Fibroblast of lung (primary cell): ENCODE results near the gene VWA3B. TPM values are rescaled to one million over a fixed set of nuclear protein-coding genes. Genes with fewer than 3 reads are reported as not detected.

Experiments
- DNase-seq, 2 donors: peaks; one replicate each; pipeline versions ENCODE4 v3.0.0 to v3.0.0-alpha.2; 2010; ENCODE audit warnings: low read depth in 2 of 2
- H2AFZ ChIP-seq: 2 replicates; pipeline ENCODE4 v1.5.1; 2012; ENCODE audit warnings: low read length, control low read depth, inconsistent platforms
- H3K27ac ChIP-seq: 2 replicates; pipeline ENCODE4 v1.5.1; 2011; ENCODE audit warnings: low read length, control low read depth; ENCODE audit not compliant: insufficient read depth
- H3K27me3 ChIP-seq: 2 replicates; pipeline ENCODE4 v1.5.1; 2011; ENCODE audit warnings: mild to moderate bottlenecking, low read length; ENCODE audit not compliant: control insufficient read depth, insufficient read depth
- H3K36me3 ChIP-seq: 2 replicates; pipeline ENCODE4 v1.5.1; 2011; ENCODE audit warnings: low read length; ENCODE audit not compliant: control insufficient read depth, insufficient read depth
- H3K4me1 ChIP-seq: 2 replicates; pipeline ENCODE4 v1.5.1; 2011; ENCODE audit warnings: low read length; ENCODE audit not compliant: control insufficient read depth, insufficient read depth; ENCODE audit errors: extremely low read depth
- H3K4me2 ChIP-seq: 2 replicates; pipeline ENCODE4 v1.5.1; 2011; ENCODE audit warnings: low read length, control low read depth; ENCODE audit not compliant: insufficient read depth; ENCODE audit errors: extremely low read depth
- H3K4me3 ChIP-seq, 4 experiments: fragments of 200-600 bp in 1 of 4; sonication (generic) in 1 of 4; replicated peaks in 1 of 4; 2 replicates each; pipeline ENCODE4 v1.5.1; 2011 to 2016; ENCODE audit warnings: low read length in 4 of 4, low read depth in 3 of 4, mild to moderate bottlenecking in 3 of 4, control low read depth in 2 of 4, inconsistent platforms in 1 of 4, mixed read lengths in 1 of 4; ENCODE audit not compliant: insufficient read depth in 1 of 4; ENCODE audit errors: control extremely low read depth in 1 of 4
- H3K79me2 ChIP-seq: 2 replicates; pipeline ENCODE4 v1.5.1; 2012; ENCODE audit warnings: mild to moderate bottlenecking, low read length, inconsistent platforms; ENCODE audit not compliant: control insufficient read depth, insufficient read depth
- H3K9ac ChIP-seq: 2 replicates; pipeline ENCODE4 v1.5.1; 2011; ENCODE audit warnings: mild to moderate bottlenecking, low read length, control low read depth; ENCODE audit not compliant: insufficient read depth
- H3K9me3 ChIP-seq: 2 replicates; pipeline ENCODE4 v1.5.1; 2012; ENCODE audit warnings: low read depth, low read length; ENCODE audit not compliant: control insufficient read depth, insufficient read depth
- H4K20me1 ChIP-seq: 2 replicates; pipeline ENCODE4 v1.5.1; 2011; ENCODE audit warnings: low read length; ENCODE audit not compliant: control insufficient read depth, insufficient read depth; ENCODE audit errors: extremely low read depth
- EZH2 ChIP-seq: IDR thresholded peaks from 2 replicates; pipeline ENCODE4 v1.5.1; 2012; ENCODE audit warnings: low read length, control low read depth, mild to moderate bottlenecking; ENCODE audit errors: missing control alignments
- polyA plus RNA-seq, 2 donors: library from polyadenylated mRNA; depleted of rRNA in 1 of 2; stranded (reverse) in 1 of 2; unstranded in 1 of 2; fragments of >200 nt; gene quantifications; 2 replicates each; pipeline ENCODE4 v1.2.1, GENCODE V29; 2011 to 2012; ENCODE audit warnings: missing spikeins in 1 of 2
- total RNA-seq: library from RNA; depleted of rRNA; stranded (reverse); fragments of >200 nt; gene quantifications from 2 replicates; pipeline ENCODE4 v1.2.1, GENCODE V29; 2014
- TF ChIP-seq, protein P1 (sequence below), 2 donors: IDR thresholded peaks in 1 of 2; conservative IDR thresholded peaks in 1 of 2; 1 replicate in 1 of 2; 2 replicates in 1 of 2; pipeline ENCODE4 v1.5.1; 2011 to 2012; ENCODE audit warnings: low read length in 2 of 2, control low read depth in 1 of 2, inconsistent platforms in 1 of 2, low read depth in 1 of 2, mild to moderate bottlenecking in 1 of 2

VWA3B gene
- total and polyA plus RNA-seq, 2 donors (not counting 1 experiment from before 2014, with no cell fraction given): 0.17 TPM; not detected in 1

DNA sequence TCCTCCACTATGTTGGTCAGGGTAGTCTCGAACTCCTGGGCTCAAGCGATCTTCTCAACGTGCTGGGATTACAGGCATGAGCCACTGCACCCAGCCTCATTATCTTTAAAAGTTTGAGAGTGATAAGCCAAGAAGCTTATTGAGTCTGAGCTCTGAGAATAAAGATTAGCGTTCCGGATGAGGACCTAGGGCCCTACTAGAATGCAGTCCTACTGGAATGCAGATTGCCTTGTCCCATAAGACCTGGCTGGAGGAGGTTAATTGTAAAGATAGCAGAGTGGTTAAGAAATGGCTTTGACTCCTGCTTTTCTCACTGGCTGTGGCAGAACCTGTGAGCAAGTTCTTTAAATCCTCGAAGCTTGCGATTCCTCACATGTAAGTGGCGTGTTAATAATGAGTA lies 4.0 kb downstream of the VWA3B start:
- Histone ChIP-seq H3K9me3 (no peaks in the 10 kb centered on the region), H3K4me1 (peaks cover 2% of the 10 kb centered on the region), H3K27ac (no peak overlapping the region), H3K36me3 (no peaks in the 10 kb centered on the region), H2AFZ (no peak overlapping the region), H3K9ac (no peak overlapping the region), H3K27me3 (no peaks in the 10 kb centered on the region), H4K20me1 (no peaks in the 10 kb centered on the region), H3K79me2 (no peaks in the 10 kb centered on the region), H3K4me2 (no peak overlapping the region), H3K4me3 (no peak overlapping the region)
- TF ChIP-seq, protein P1, sequence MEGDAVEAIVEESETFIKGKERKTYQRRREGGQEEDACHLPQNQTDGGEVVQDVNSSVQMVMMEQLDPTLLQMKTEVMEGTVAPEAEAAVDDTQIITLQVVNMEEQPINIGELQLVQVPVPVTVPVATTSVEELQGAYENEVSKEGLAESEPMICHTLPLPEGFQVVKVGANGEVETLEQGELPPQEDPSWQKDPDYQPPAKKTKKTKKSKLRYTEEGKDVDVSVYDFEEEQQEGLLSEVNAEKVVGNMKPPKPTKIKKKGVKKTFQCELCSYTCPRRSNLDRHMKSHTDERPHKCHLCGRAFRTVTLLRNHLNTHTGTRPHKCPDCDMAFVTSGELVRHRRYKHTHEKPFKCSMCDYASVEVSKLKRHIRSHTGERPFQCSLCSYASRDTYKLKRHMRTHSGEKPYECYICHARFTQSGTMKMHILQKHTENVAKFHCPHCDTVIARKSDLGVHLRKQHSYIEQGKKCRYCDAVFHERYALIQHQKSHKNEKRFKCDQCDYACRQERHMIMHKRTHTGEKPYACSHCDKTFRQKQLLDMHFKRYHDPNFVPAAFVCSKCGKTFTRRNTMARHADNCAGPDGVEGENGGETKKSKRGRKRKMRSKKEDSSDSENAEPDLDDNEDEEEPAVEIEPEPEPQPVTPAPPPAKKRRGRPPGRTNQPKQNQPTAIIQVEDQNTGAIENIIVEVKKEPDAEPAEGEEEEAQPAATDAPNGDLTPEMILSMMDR (conservative IDR thresholded peaks at IDR 0.05 in 1 of 2, IDR thresholded peaks at IDR 0.05 in 1 of 2; ENCODE audit: low read depth in 1 of 2, low read length in 2 of 2): no peak
- no peak for TF ChIP-seq EZH2
- no peak for DNase-seq

DNA sequence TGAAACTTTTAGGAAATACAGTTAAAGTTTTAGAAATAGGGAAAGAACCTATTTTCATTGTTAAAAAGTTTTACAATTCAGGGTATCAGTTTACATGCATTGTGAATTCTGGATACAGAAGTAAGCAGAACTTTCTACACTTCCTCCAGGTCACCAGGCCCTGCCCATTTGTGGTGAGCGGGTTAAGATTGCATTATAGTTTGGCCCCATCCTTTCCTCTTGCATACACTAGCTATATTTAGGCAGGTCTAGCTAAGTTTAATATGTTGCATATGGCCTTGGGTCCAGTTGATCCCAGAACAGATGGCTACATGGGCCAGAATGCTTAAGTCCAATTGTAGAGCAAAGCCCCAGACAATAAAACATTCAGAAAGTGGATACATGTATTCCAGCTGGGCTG lies 4.8 kb downstream of the VWA3B start:
- Histone ChIP-seq H4K20me1 (no peaks in the 10 kb centered on the region), H2AFZ (no peak overlapping the region), H3K4me2 (no peak overlapping the region), H3K27ac (no peak overlapping the region), H3K27me3 (no peaks in the 10 kb centered on the region), H3K9me3 (no peaks in the 10 kb centered on the region), H3K4me1 (peaks cover under 1% of the 10 kb centered on the region), H3K36me3 (no peaks in the 10 kb centered on the region), H3K9ac (no peak overlapping the region), H3K4me3 (no peak overlapping the region), H3K79me2 (no peaks in the 10 kb centered on the region)
- peak in 1 of 2 donors; percentile 6 for DNase-seq
- TF ChIP-seq EZH2: no peak
- TF ChIP-seq, protein P1 (conservative IDR thresholded peaks at IDR 0.05 in 1 of 2, IDR thresholded peaks at IDR 0.05 in 1 of 2; ENCODE audit: low read depth in 1 of 2, low read length in 2 of 2): no peak

DNA sequence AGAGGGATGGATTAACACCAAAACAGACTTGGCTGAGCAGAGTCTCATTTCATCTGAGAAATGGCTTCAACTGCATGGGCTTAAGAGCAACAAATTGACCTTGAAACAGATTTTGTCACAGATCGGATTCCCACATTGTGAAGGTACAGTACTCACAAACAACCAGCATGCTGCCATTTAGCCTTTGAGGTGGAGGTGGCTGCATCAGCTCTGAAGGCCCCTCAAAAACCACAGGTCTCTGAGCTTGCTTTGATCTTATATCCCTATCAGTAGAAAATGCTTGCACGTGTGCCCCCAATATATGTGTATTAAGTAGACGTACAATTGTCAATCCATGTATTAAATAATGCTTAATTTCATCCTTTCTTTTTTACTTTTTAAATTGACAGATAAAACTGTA lies 6.2 kb downstream of the VWA3B start:
- H3K4me3 ChIP-seq: no peak overlapping the region
- no peaks in the 10 kb centered on the region for H3K9me3 ChIP-seq
- H3K4me1 ChIP-seq: no peaks in the 10 kb centered on the region
- no peaks in the 10 kb centered on the region for H3K27me3 ChIP-seq
- H4K20me1 ChIP-seq: no peaks in the 10 kb centered on the region
- no peak for DNase-seq
- no peak for TF ChIP-seq EZH2
- TF ChIP-seq, protein P1 (conservative IDR thresholded peaks at IDR 0.05 in 1 of 2, IDR thresholded peaks at IDR 0.05 in 1 of 2; ENCODE audit: low read depth in 1 of 2, low read length in 2 of 2): no peak
- H3K4me2 ChIP-seq: no peak overlapping the region
- H3K27ac ChIP-seq: no peak overlapping the region
- no peak overlapping the region for H3K9ac ChIP-seq
- H3K36me3 ChIP-seq: no peaks in the 10 kb centered on the region
- no peak overlapping the region for H2AFZ ChIP-seq
- H3K79me2 ChIP-seq: no peaks in the 10 kb centered on the region
